Measurements from ENCODE around the gene CAMK2B. TPM values are rescaled to one million over a fixed set of nuclear protein-coding genes. Genes with fewer than 3 reads are reported as not detected.

Gene CAMK2B
- total RNA-seq, 1 experiment from 2014 or later: 3.1 TPM

GRCh38 chr7:44232396-44232795 lies 93.0 kb downstream of the CAMK2B start:
- DNase-seq (ENCODE audit: low spot score): no peak

GRCh38 chr7:44231088-44231487 lies 94.3 kb downstream of the CAMK2B start:
- DNase-seq (ENCODE audit: low spot score): no peak

- no peak for DNase-seq (ENCODE audit: low spot score)
These were observed 95.1 kb downstream of the CAMK2B start for GRCh38 chr7:44230286-44230685.

- DNase-seq (ENCODE audit: low spot score): no peak
These were observed 95.8 kb downstream of the CAMK2B start for GRCh38 chr7:44229546-44230105.

- no peak for DNase-seq (ENCODE audit: low spot score)
These were observed 96.6 kb downstream of the CAMK2B start for GRCh38 chr7:44228571-44229350.

GRCh38 chr7:44227911-44228310 lies 97.5 kb downstream of the CAMK2B start:
- DNase-seq (ENCODE audit: low spot score): no peak

GRCh38 chr7:44226396-44226753 lies 99.0 kb downstream of the CAMK2B start:
- no peak for DNase-seq (ENCODE audit: low spot score)

- DNase-seq (ENCODE audit: low spot score): no peak
These were observed 99.6 kb downstream of the CAMK2B start for GRCh38 chr7:44225566-44226395.

- no peak for DNase-seq (ENCODE audit: low spot score)
These were observed 100.3 kb downstream of the CAMK2B start for GRCh38 chr7:44224974-44225565.

- DNase-seq (ENCODE audit: low spot score): no peak
These were observed 101.1 kb downstream of the CAMK2B start for GRCh38 chr7:44224080-44224973.

- DNase-seq (ENCODE audit: low spot score): no peak
These were observed 101.9 kb downstream of the CAMK2B start for GRCh38 chr7:44223362-44224079.

- no peak for DNase-seq (ENCODE audit: low spot score)
These were observed 102.6 kb downstream of the CAMK2B start for GRCh38 chr7:44222776-44223261.

GRCh38 chr7:44222074-44222473 lies 103.3 kb downstream of the CAMK2B start:
- DNase-seq (ENCODE audit: low spot score): no peak

GRCh38 chr7:44221231-44221791 lies 104.1 kb downstream of the CAMK2B start:
- DNase-seq (ENCODE audit: low spot score): no peak

GRCh38 chr7:44220358-44221112 lies 104.9 kb downstream of the CAMK2B start:
- DNase-seq (ENCODE audit: low spot score): no peak

- DNase-seq (ENCODE audit: low spot score): no peak
These were observed 105.4 kb downstream of the CAMK2B start for GRCh38 chr7:44220046-44220357.

GRCh38 chr7:44219371-44220045 lies 105.9 kb downstream of the CAMK2B start:
- DNase-seq (ENCODE audit: low spot score): no peak

GRCh38 chr7:44218418-44219201 lies 106.8 kb downstream of the CAMK2B start:
- no peak for DNase-seq (ENCODE audit: low spot score)

All from A172 (cell line).